ENCODE results near the gene C5orf63.

DNA sequence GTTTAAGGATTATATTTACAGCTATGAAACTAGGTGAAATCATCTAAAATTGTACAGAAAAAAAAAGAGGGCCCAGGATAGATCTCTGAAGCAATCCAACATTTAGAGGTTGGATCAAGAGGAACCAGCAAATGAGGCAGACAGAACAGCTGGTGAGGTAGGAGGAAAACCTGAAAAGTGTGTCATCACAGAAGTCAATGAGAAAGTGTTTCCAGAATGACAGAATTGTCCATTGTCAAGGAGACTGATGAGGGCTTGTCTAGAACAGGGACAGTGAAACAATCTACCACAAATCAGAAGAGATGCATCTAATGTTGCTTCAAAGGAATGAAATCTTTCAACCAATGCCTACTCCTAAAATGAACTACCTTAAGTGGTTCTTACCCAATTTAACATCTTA lies 6.6 kb downstream of the C5orf63 start:
- TF ChIP-seq POLR2A (IDR thresholded peaks at IDR 0.05) (no peak), CTCF (IDR thresholded peaks at IDR 0.05) (no peak)
